ENCODE results near the gene ABCG2. TPM values are rescaled to one million over a fixed set of nuclear protein-coding genes. Genes with fewer than 3 reads are reported as not detected.

ABCG2 gene
- total RNA-seq, 1 donor from 2014 or later = under 0.01 TPM

GRCh38 chr4:88102026-88102425 lies 56.4 kb downstream of the ABCG2 start:
- no peaks in the 10 kb centered on the region for H3K27me3 ChIP-seq (ENCODE audit: control insufficient read depth, insufficient read depth, low read length)
- H3K36me3 ChIP-seq (ENCODE audit: control insufficient read depth, insufficient read depth, low read length) = no peaks in the 10 kb centered on the region
- DNase-seq (ENCODE audit: low read depth) (no peak), FAIRE-seq (no peak)
- no peak for TF ChIP-seq CTCF (IDR thresholded peaks at IDR 0.05; ENCODE audit: insufficient read depth, low read length, severe bottlenecking)
- no peak overlapping the region for H3K4me3 ChIP-seq (ENCODE audit: low read depth, low read length)

- H3K4me3 ChIP-seq (ENCODE audit: low read depth, low read length) = no peak overlapping the region
- no peaks in the 10 kb centered on the region for H3K27me3 ChIP-seq (ENCODE audit: control insufficient read depth, insufficient read depth, low read length)
- TF ChIP-seq CTCF (IDR thresholded peaks at IDR 0.05; ENCODE audit: insufficient read depth, low read length, severe bottlenecking) = no peak
- DNase-seq (ENCODE audit: low read depth) (no peak), FAIRE-seq (no peak)
- H3K36me3 ChIP-seq (ENCODE audit: control insufficient read depth, insufficient read depth, low read length) = no peaks in the 10 kb centered on the region
These were observed 57.3 kb downstream of the ABCG2 start for GRCh38 chr4:88101165-88101564.

DNA sequence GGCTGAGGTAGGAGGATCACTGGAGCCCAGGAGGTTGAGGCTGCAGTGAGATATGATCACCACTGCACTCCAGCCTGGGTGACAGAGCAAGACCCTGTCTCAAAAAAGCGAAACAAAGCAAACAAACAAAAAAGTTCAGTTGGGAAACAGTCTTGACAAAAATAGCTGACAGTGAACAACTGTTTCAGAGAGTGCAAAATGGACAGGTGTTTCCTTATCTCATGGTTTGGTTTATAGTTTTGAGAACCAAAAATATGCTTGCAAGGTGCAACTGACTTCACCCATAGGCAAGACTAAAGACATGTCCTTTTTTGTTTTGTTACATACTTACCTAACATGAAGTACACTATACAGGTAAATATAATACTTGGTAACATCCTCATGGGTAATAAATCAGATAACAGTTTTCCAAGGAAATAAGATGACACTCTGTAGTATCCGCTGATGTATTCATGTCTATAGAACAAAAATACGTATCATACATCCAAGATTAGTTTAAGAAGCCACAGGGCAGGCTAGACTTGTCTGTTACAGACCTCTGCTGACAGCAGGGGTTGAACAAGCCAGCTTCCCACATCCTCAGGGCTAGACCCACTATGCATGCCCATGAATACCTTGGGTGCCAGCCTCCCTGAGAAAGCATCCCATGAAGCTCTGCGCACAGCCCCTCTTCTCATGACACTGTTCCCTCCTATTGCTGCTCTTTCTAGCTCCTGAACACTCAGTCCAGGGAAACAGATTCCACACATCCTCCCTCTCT lies 59.3 kb downstream of the ABCG2 start:
- DNase-seq (ENCODE audit: low read depth) = no peak
- no peak for FAIRE-seq
- Histone ChIP-seq H3K36me3 (ENCODE audit: control insufficient read depth, insufficient read depth, low read length) (no peaks in the 10 kb centered on the region), H3K27me3 (ENCODE audit: control insufficient read depth, insufficient read depth, low read length) (no peaks in the 10 kb centered on the region), H3K4me3 (ENCODE audit: low read depth, low read length) (no peak overlapping the region)
- TF ChIP-seq CTCF (IDR thresholded peaks at IDR 0.05; ENCODE audit: insufficient read depth, low read length, severe bottlenecking) = no peak

DNA sequence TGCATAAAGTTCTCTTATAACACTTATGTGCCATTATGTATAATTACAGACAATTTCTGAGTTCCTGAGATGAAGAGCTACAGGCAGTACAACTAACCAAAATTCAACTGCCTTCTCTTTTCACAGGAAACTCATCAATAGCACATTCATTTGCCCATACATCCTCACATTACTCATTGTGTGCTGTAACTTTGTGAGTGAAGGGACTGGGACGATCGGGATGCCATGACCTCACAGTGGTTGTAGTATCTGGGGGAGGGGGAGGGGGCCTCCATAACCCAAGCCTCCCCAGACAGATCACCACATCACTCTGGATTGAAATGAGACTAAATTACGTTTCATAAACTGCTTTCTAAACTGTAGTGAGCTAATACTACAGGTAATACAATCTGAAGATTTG lies 60.7 kb downstream of the ABCG2 start:
- no peaks in the 10 kb centered on the region for H3K27me3 ChIP-seq (ENCODE audit: control insufficient read depth, insufficient read depth, low read length)
- no peak for FAIRE-seq

GRCh38 chr4:88097301-88097700 lies 61.1 kb downstream of the ABCG2 start:
- no peak overlapping the region for H3K4me3 ChIP-seq (ENCODE audit: low read depth, low read length)
- TF ChIP-seq CTCF (IDR thresholded peaks at IDR 0.05; ENCODE audit: insufficient read depth, low read length, severe bottlenecking) = no peak
- FAIRE-seq (no peak), DNase-seq (ENCODE audit: low read depth) (no peak)
- H3K27me3 ChIP-seq (ENCODE audit: control insufficient read depth, insufficient read depth, low read length) = no peaks in the 10 kb centered on the region
- H3K36me3 ChIP-seq (ENCODE audit: control insufficient read depth, insufficient read depth, low read length) = no peaks in the 10 kb centered on the region

More for the DNA sequence above, 60.7 kb downstream of the ABCG2 start:
- no peak for TF ChIP-seq CTCF (IDR thresholded peaks at IDR 0.05; ENCODE audit: insufficient read depth, low read length, severe bottlenecking)
- DNase-seq (ENCODE audit: low read depth) = peak; percentile 15
- no peak overlapping the region for H3K4me3 ChIP-seq (ENCODE audit: low read depth, low read length)
- no peaks in the 10 kb centered on the region for H3K36me3 ChIP-seq (ENCODE audit: control insufficient read depth, insufficient read depth, low read length)

GRCh38 chr4:88093874-88094273 lies 64.6 kb downstream of the ABCG2 start:
- no peak for DNase-seq (ENCODE audit: low read depth)
- Histone ChIP-seq H3K4me3 (ENCODE audit: low read depth, low read length) (no peak overlapping the region), H3K27me3 (ENCODE audit: control insufficient read depth, insufficient read depth, low read length) (no peaks in the 10 kb centered on the region), H3K36me3 (ENCODE audit: control insufficient read depth, insufficient read depth, low read length) (no peaks in the 10 kb centered on the region)
- TF ChIP-seq CTCF (IDR thresholded peaks at IDR 0.05; ENCODE audit: insufficient read depth, low read length, severe bottlenecking) = no peak
- FAIRE-seq = no peak

Data from bronchial epithelial cell (primary cell).